22Rv1 (cell line): ENCODE results near the gene ACVR1B.

Experiments
- CTCF ChIP-seq: fragments of 450-650 bp; IDR thresholded peaks from 2 replicates; pipeline ENCODE4 v1.5.1; 2017; ENCODE audit warnings: mild to moderate bottlenecking
- ZFX ChIP-seq: fragments of 450-650 bp; IDR thresholded peaks from 2 replicates; pipeline ENCODE4 v1.6.1; 2017; ENCODE audit warnings: antibody characterized with exemption, borderline replicate concordance

GRCh38 chr12:51972422-51972812 lies 20.9 kb downstream of the ACVR1B start:
- TF ChIP-seq CTCF (no peak), ZFX (no peak)
